Mesothelial cell of epicardium (in vitro differentiated cells): ENCODE measurements around the gene MARK1. TPM values are rescaled to one million over a fixed set of nuclear protein-coding genes. Genes with fewer than 3 reads are reported as not detected.

Experiments
- DNase-seq, 2 experiments: peaks; one replicate each; pipeline ENCODE4 v3.0.0; 2021; ENCODE audit warnings: low spot score in 2 of 2; ENCODE audit not compliant: unreplicated experiment in 2 of 2
- H3K27ac Mint-ChIP-seq: 2 replicates; pipeline ENCODE4 v1.8.0; 2021; ENCODE audit warnings: mixed read lengths
- H3K27me3 Mint-ChIP-seq: 2 replicates; pipeline ENCODE4 v1.8.0; 2021; ENCODE audit warnings: low read depth, mixed read lengths
- H3K36me3 Mint-ChIP-seq: 2 replicates; pipeline ENCODE4 v1.8.0; 2021; ENCODE audit warnings: mixed read lengths
- H3K4me1 Mint-ChIP-seq: 2 replicates; pipeline ENCODE4 v1.8.0; 2021; ENCODE audit warnings: mixed read lengths
- H3K4me3 Mint-ChIP-seq: 2 replicates; pipeline ENCODE4 v1.8.0; 2021; ENCODE audit warnings: mild to moderate bottlenecking, moderate library complexity, mixed read lengths
- H3K9me3 Mint-ChIP-seq: 2 replicates; pipeline ENCODE4 v1.8.0; 2021; ENCODE audit warnings: mixed read lengths
- CTCF ChIP-seq: fragments of 200-600 bp; sonication (generic); IDR thresholded peaks from one replicate; pipeline ENCODE4 v1.5.0; 2021; ENCODE audit warnings: antibody characterized with exemption; ENCODE audit not compliant: unreplicated experiment
- total RNA-seq: library from RNA; stranded (reverse); gene quantifications from 3 replicates; pipeline ENCODE4 v1.2.1, GENCODE V29; 2021

The MARK1 gene
- total RNA-seq, 1 donor from 2014 or later: 11.8 TPM

GRCh38 chr1:220696226-220696862 lies 168.4 kb downstream of the MARK1 start:
- Mint-ChIP-seq H3K27me3 (peaks cover 24% of the 10 kb centered on the region), H3K27ac (no peak overlapping the region), H3K4me1 (peaks cover 2% of the 10 kb centered on the region), H3K9me3 (no peaks in the 10 kb centered on the region), H3K36me3 (no peaks in the 10 kb centered on the region), H3K4me3 (no peak overlapping the region)
- no peak for DNase-seq
- no peak for TF ChIP-seq CTCF

GRCh38 chr1:220696863-220697231 lies 168.9 kb downstream of the MARK1 start:
- Mint-ChIP-seq H3K4me1 (peaks cover 2% of the 10 kb centered on the region), H3K36me3 (no peaks in the 10 kb centered on the region), H3K27me3 (peaks cover 19% of the 10 kb centered on the region), H3K4me3 (no peak overlapping the region), H3K27ac (no peak overlapping the region), H3K9me3 (no peaks in the 10 kb centered on the region)
- TF ChIP-seq CTCF: no peak
- no peak for DNase-seq

- TF ChIP-seq CTCF: no peak
- peaks cover 2% of the 10 kb centered on the region for H3K4me1 Mint-ChIP-seq
- no peak for DNase-seq
- H3K4me3 Mint-ChIP-seq: no peak overlapping the region
- no peaks in the 10 kb centered on the region for H3K9me3 Mint-ChIP-seq
- no peaks in the 10 kb centered on the region for H3K36me3 Mint-ChIP-seq
- no peak overlapping the region for H3K27ac Mint-ChIP-seq
- H3K27me3 Mint-ChIP-seq: peaks cover 14% of the 10 kb centered on the region
These were observed 169.4 kb downstream of the MARK1 start for GRCh38 chr1:220697326-220697725.

- peaks cover 2% of the 10 kb centered on the region for H3K4me1 Mint-ChIP-seq
- DNase-seq: no peak
- no peak overlapping the region for H3K4me3 Mint-ChIP-seq
- H3K36me3 Mint-ChIP-seq: no peaks in the 10 kb centered on the region
- no peak overlapping the region for H3K27ac Mint-ChIP-seq
- no peaks in the 10 kb centered on the region for H3K9me3 Mint-ChIP-seq
- TF ChIP-seq CTCF: no peak
- H3K27me3 Mint-ChIP-seq: peaks cover under 1% of the 10 kb centered on the region
These were observed 170.7 kb downstream of the MARK1 start for GRCh38 chr1:220698607-220699016.

- H3K4me1 Mint-ChIP-seq: peaks cover 2% of the 10 kb centered on the region
- H3K4me3 Mint-ChIP-seq: no peak overlapping the region
- no peaks in the 10 kb centered on the region for H3K36me3 Mint-ChIP-seq
- no peak overlapping the region for H3K27ac Mint-ChIP-seq
- H3K27me3 Mint-ChIP-seq: no peaks in the 10 kb centered on the region
- TF ChIP-seq CTCF: no peak
- no peaks in the 10 kb centered on the region for H3K9me3 Mint-ChIP-seq
- no peak for DNase-seq
These were observed 171.1 kb downstream of the MARK1 start for GRCh38 chr1:220699044-220699443.
